GM12892 (cell line): Measurements from ENCODE around the gene PHACTR3.

ENCODE experiments used
- DNase-seq: peaks from one replicate; pipeline ENCODE4 v3.0.0; 2011; ENCODE audit not compliant: insufficient read length
- FAIRE-seq: peaks from 2 replicates; lab custom pipeline; 2011; peaks lifted over from hg19 to GRCh38; lab: Jason Lieb, UNC
- POLR2A ChIP-seq: IDR thresholded peaks from 2 replicates; pipeline ENCODE4 v1.6.1; 2011; ENCODE audit warnings: low read depth, low read length, control low read depth
- POLR2AphosphoS5 ChIP-seq: IDR thresholded peaks from 2 replicates; pipeline ENCODE4 v1.6.1; 2011; ENCODE audit warnings: low read depth, low read length, control low read depth
- TAF1 ChIP-seq: IDR thresholded peaks from 2 replicates; pipeline ENCODE4 v1.6.1; 2011; ENCODE audit warnings: low read depth, mild to moderate bottlenecking, control low read depth, low read length, borderline replicate concordance

PHACTR3 gene

DNA sequence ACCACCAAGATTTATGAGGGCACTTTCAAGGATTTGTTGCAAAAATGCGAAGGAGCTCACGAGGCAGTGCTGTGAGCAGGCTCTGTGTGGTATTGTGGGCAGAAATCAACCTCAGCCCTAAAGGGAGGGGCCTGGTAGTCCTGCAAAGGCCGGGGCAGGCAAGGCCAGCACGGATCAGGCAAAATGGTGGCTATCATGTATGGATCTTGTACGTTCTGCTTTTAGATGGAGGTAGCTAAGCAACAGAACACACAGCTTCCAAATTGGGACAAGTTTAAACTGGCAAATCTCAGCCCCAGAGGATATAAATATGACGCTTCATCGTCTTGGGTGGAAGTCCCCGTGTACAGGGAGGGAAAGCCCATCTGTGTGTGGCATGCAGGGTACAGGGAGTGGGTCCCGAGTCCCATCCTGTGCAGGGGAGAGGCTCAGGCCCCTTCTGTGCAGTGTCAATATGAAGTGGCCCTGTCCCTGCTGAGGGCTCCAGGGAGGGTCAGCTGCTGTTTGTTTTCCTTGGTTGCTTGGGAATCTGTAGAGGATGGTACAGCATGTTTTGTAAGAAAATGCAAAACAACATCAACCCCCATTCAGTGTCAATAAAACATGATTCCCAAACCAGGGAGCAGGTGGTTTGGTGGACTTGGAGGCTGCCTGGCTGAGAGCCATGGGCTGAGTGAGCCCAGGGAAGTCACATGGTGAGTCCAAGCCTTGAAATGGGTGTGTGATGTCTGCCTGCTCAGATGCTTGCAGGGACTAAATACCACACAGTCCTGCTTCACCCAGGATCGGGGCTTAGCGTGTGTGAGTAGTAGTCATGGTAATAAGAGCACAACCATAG is 216.1 kb downstream of the PHACTR3 start:
- no peak for TF ChIP-seq POLR2AphosphoS5
- TF ChIP-seq POLR2A = no peak
- TF ChIP-seq TAF1 = no peak
- no peak for FAIRE-seq
- no peak for DNase-seq

DNA sequence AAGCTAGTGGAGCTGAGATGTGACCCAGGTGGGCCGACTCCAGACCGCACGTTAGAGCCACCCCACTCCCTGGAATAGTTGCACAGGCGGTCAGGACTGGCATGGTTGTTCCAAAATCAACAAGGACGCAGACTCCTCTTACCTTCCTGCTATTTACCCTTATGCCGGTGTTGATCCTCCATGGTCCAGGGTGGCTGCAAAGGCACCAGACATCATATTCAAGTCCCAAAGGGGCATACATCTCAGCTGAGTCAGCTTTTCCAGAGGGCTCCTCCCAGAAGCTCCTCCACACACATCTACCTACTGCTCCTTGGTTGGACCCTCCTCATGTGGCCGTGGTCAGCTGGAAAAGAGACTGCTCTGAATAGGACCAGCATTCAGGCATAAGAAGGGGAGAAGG is 216.9 kb downstream of the PHACTR3 start:
- DNase-seq = no peak
- no peak for TF ChIP-seq TAF1
- TF ChIP-seq POLR2A = no peak
- TF ChIP-seq POLR2AphosphoS5 = no peak
- no peak for FAIRE-seq

DNA sequence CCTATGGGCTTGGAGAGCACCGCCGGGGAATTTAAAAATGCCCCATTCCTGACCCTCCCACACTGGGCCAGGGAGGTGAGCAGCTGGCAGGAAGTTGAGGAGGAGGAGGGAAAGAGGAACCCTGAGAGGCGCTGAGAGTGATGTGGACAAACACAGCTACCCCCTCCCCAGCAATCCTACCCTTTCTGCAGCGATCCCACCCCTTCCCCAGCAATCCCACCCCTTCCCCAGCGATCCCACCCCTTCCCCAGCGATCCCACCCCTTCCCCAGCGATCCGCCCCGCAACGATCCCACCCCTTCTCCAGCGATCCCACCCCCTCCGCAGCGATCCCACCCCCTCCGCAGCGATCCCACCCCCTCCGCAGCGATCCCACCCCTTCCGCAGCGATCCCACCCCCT is 217.4 kb downstream of the PHACTR3 start:
- no peak for TF ChIP-seq POLR2A
- TF ChIP-seq TAF1 = no peak
- TF ChIP-seq POLR2AphosphoS5 = no peak
- no peak for FAIRE-seq
- DNase-seq = no peak

- DNase-seq (no peak), FAIRE-seq (no peak)
- TF ChIP-seq POLR2AphosphoS5 (no peak), POLR2A (no peak), TAF1 (no peak)
Measured at GRCh38 chr20:59822291-59823029, 218.1 kb downstream of the PHACTR3 start.

GRCh38 chr20:59823030-59823423 is 218.7 kb downstream of the PHACTR3 start:
- TF ChIP-seq POLR2A (no peak), POLR2AphosphoS5 (no peak), TAF1 (no peak)
- FAIRE-seq (no peak), DNase-seq (no peak)

- no peak for FAIRE-seq
- TF ChIP-seq TAF1 (no peak), POLR2A (no peak), POLR2AphosphoS5 (no peak)
- no peak for DNase-seq
Measured at GRCh38 chr20:59823491-59824259, 219.3 kb downstream of the PHACTR3 start.

DNA sequence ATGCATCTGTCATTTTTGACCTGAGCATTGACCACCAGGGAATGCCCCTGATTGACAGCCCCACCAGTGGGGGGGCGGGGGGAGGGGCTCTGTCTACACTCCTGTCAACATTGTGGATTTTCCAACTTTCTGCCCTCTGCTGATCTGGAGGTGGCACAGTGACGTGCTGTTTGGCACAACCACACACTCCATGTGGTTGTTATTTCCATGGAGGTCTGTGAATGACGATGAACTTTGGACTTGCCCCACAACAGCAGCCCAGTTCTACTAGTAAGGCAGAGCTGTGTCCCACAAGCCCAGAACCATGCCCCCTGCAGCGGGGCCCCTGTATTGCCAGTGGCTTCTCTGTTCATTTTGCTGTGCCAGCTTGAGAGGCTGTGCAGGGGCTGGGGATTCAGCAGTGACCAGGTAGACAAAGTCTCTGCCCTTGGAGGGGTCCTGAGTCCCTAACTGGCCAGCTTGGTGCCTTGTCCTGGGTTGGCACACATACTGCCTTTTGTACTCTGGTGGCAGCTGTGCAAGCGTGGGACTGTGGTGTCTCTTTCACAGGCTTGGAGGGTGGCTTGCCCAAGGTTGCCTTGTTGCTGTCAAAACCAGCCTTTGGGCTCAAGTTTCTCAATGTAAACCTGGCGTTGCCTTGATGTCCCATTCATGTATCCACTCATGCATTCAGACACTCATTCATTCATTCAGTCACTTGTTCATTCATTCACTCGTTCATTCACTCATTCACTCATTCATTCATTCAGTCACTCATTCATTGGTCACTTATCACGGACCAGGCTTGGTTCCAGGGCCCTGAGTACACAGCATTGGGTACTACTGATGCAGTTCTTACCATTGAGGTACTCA is 220.6 kb downstream of the PHACTR3 start:
- FAIRE-seq (no peak), DNase-seq (no peak)
- TF ChIP-seq POLR2A (no peak), POLR2AphosphoS5 (no peak), TAF1 (no peak)

DNA sequence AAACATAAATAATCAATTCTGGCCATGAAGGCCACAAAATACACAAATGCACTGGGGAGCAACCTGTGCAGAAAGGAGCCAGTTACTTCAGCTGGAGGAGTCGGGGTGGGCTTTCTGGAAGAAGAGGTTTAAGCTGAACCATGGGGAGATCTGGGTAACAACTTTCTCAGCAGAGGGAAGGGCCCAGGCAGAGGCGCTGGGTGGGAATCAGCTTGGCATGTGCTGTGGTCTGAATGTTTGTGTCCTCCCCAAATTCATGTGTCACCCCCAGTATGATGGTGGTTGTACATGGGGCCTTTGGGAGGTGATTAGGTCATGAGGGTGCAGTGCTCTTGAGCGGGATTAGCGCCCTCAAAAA is 221.2 kb downstream of the PHACTR3 start:
- TF ChIP-seq POLR2AphosphoS5 = no peak
- TF ChIP-seq TAF1 = no peak
- FAIRE-seq (no peak), DNase-seq (no peak)

DNA sequence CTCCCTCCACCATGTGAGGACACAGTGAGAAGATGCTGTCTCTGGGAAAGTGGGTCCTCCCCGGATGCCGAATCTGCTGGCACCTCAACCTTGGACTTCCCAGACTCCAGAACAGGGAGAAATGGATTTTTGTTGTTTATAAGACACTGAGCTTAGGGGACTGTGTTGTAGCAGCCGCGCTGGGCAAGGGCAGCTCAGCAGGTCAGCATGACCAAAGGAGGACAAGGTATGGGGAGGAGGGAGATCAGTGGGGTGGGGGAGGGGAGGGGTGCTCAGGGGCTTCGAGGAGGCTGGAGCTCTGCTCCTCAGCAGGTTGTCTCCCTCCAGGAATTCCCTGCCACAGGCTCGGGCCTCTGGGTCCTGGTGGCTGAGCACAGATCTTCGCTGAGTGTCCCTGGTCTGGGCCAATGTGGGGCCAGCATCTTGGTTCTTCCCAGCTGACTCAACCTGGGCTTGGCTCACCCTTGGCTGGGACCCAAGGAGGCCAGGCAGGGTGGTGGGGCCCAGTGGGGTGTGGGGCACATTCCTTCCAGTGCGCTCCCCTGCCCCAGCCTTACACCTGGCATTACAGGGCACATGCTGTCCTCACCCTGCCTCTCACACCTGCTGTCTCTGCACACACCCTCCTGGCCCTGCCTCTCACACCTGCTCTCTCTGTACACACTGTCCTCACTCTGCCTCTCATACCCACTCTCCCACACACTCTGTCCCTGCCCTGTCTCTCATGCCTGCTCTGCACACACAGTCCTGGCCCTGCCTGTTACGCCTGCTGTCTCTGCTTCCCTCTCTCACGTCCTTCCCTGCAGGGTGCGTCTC is 221.8 kb downstream of the PHACTR3 start:
- TF ChIP-seq POLR2A = no peak
- TF ChIP-seq TAF1 = no peak
- no peak for TF ChIP-seq POLR2AphosphoS5
- DNase-seq (no peak), FAIRE-seq (no peak)
